ENCODE measurements around the gene METTL1. TPM values are rescaled to one million over a fixed set of nuclear protein-coding genes. Genes with fewer than 3 reads are reported as not detected.
A peak's percentile ranks its signal among the peaks of the same experiment; 100 is the strongest.

Gene METTL1
- total RNA-seq, 1 donor from 2014 or later: 26.8 TPM

DNA sequence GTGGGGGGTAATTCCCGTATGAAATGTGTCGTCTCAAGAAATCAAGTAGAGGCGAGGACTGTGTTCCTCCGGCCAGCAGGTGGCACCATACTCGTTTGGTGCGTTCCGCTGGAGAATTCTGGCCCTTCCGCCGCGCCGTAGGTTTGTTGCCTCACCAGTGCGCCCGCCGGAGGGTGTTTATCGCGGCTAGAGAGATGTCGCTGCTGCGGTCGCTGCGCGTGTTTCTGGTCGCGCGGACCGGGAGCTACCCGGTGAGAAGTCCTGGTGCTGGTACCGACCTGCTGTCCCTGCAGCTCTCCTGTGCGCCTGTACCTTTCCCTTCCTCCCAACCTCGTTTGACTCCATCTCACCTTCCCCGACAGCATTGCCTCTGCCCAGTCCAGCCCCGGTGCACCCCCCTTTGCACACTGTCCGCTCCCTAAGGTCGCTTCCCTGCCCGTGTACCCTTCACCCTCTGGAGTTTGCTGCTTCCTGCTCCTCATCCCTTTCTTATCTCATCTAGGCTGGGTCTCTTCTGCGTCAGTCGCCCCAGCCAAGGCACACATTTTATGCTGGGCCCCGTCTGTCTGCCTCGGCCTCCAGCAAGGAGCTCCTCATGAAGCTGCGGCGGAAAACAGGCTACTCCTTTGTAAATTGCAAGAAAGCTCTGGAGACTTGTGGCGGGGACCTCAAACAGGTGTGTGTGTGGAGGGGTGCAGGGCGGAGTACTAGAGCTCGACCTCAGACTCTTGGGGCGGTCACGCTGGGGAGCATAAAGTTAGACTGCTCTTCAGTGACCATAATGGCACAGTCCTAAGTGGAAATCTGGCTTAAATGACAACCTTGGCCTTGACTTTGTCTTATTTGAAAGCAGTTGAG lies 10.9 kb upstream of the METTL1 start, which contains the start of gene TSFM:
Gene TSFM, plus strand, starts transcription at position 180 of the 858 bp plus-strand sequence. Its CDS starts 15 bp downstream, at position 195.
- H3K4me3 Mint-ChIP-seq (ENCODE audit: unreplicated experiment): peak within 1 kb of the TSS; percentile 99
- TF ChIP-seq, protein P1, sequence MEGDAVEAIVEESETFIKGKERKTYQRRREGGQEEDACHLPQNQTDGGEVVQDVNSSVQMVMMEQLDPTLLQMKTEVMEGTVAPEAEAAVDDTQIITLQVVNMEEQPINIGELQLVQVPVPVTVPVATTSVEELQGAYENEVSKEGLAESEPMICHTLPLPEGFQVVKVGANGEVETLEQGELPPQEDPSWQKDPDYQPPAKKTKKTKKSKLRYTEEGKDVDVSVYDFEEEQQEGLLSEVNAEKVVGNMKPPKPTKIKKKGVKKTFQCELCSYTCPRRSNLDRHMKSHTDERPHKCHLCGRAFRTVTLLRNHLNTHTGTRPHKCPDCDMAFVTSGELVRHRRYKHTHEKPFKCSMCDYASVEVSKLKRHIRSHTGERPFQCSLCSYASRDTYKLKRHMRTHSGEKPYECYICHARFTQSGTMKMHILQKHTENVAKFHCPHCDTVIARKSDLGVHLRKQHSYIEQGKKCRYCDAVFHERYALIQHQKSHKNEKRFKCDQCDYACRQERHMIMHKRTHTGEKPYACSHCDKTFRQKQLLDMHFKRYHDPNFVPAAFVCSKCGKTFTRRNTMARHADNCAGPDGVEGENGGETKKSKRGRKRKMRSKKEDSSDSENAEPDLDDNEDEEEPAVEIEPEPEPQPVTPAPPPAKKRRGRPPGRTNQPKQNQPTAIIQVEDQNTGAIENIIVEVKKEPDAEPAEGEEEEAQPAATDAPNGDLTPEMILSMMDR (IDR thresholded peaks at IDR 0.05): peak; percentile 96
- H3K4me1 Mint-ChIP-seq (ENCODE audit: low read depth): peaks cover 16% of the 10 kb centered on the region
- H3K36me3 Mint-ChIP-seq (ENCODE audit: low read depth): peaks cover 12% of the 10 kb centered on the region
- H3K9me3 Mint-ChIP-seq (ENCODE audit: low read depth): no peaks in the 10 kb centered on the region
- peak within 1 kb of the TSS; percentile 92 for H3K27ac Mint-ChIP-seq (ENCODE audit: unreplicated experiment)
- peak; percentile 97 for DNase-seq (ENCODE audit: low spot score)
- no peaks in the 10 kb centered on the region for H3K27me3 Mint-ChIP-seq (ENCODE audit: low read depth)

DNA sequence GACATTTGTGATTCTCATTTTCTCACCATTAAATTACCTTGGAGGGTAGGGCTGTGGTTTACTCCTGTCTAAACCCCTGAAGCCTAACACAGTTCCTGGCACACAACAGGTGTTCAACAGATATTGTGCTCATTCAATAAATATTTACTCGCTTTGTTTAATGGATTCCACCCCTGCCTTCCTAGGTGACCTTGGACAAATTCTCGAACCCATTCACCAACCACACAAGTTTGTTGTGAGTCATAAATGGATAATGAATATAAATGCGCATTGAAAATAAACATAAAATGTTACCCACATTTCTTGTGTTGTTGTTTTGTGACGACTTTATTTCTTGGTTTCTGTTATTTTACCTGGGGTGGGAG lies 10.3 kb upstream of the METTL1 start:
- TF ChIP-seq, protein P1 (IDR thresholded peaks at IDR 0.05): no peak
- Mint-ChIP-seq H3K36me3 (ENCODE audit: low read depth) (peaks cover 10% of the 10 kb centered on the region), H3K9me3 (ENCODE audit: low read depth) (no peaks in the 10 kb centered on the region), H3K4me1 (ENCODE audit: low read depth) (peaks cover 16% of the 10 kb centered on the region), H3K4me3 (ENCODE audit: unreplicated experiment) (peak overlapping the region; percentile 99), H3K27ac (ENCODE audit: unreplicated experiment) (peak overlapping the region; percentile 92), H3K27me3 (ENCODE audit: low read depth) (no peaks in the 10 kb centered on the region)
- DNase-seq (ENCODE audit: low spot score): no peak

DNA sequence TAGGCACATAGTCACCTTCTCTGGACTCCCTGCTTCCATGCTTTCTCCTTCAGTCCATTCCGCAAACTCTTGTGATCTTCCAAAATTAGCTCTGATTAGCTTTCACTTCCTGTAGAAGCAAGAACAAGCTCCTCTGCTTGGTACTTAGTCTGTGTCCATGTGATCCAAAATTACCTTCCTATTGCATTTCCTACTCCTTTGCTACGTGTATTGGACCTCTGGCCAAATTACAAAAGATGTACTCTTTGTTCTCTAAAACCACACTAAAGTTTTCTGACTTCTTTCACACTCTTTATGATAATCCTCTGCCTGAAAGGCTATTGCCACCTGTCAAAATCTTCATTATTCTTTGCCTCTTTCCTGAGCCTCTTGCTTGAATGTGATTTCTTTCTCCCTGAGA lies 9.9 kb upstream of the METTL1 start:
- no peaks in the 10 kb centered on the region for H3K9me3 Mint-ChIP-seq (ENCODE audit: low read depth)
- TF ChIP-seq, protein P1 (IDR thresholded peaks at IDR 0.05): no peak
- H3K36me3 Mint-ChIP-seq (ENCODE audit: low read depth): peaks cover 11% of the 10 kb centered on the region
- H3K4me1 Mint-ChIP-seq (ENCODE audit: low read depth): peaks cover 16% of the 10 kb centered on the region
- no peaks in the 10 kb centered on the region for H3K27me3 Mint-ChIP-seq (ENCODE audit: low read depth)
- no peak overlapping the region for H3K27ac Mint-ChIP-seq (ENCODE audit: unreplicated experiment)
- no peak overlapping the region for H3K4me3 Mint-ChIP-seq (ENCODE audit: unreplicated experiment)
- DNase-seq (ENCODE audit: low spot score): no peak

DNA sequence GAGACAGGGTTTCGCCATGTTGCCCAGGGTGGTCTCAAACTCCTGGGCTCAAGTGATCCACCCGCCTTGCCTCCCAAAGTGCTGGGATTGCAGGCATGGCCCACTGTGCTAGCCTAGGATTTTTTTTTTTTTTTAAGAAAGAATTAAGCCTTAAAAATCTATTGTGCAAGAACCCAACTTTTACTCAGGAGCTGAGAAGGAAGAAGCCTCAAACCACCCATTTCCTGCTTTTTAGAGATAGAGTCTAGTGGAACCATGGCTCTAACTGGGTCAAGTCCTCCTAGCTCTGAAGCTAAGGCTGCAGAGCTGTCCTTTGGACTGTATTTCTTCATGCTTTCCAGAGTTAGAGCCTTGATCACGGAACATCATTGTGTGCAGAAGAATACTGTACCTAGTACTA lies 9.3 kb upstream of the METTL1 start:
- TF ChIP-seq, protein P1 (IDR thresholded peaks at IDR 0.05): no peak
- H3K4me3 Mint-ChIP-seq (ENCODE audit: unreplicated experiment): no peak overlapping the region
- peaks cover 9% of the 10 kb centered on the region for H3K36me3 Mint-ChIP-seq (ENCODE audit: low read depth)
- H3K9me3 Mint-ChIP-seq (ENCODE audit: low read depth): no peaks in the 10 kb centered on the region
- H3K4me1 Mint-ChIP-seq (ENCODE audit: low read depth): peaks cover 16% of the 10 kb centered on the region
- peak overlapping the region; percentile 45 for H3K27ac Mint-ChIP-seq (ENCODE audit: unreplicated experiment)
- H3K27me3 Mint-ChIP-seq (ENCODE audit: low read depth): no peaks in the 10 kb centered on the region
- no peak for DNase-seq (ENCODE audit: low spot score)

DNA sequence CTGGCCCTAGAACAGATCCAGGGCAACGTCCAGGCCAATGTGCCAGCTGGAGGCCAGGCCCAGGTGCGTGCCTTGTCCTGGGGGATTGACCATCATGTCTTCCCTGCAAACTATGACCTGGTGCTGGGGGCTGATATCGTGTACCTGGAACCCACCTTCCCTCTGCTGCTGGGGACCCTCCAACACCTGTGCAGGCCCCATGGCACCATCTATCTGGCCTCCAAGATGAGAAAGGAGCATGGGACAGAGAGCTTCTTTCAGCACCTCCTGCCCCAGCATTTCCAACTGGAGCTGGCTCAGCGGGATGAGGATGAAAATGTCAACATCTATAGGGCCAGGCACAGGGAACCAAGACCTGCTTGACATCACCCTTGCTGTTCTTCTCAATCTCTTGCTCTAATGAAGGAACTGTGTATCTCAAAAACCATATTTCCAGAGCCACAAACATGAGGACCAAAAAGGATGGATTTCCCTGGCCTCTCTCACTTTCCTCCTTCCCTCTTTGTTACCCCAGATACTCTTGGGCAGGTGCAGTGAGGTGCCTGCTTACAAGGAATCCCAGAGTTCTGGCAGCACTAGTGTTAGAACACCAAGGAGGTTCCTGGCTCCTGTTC lies 8.5 kb upstream of the METTL1 start:
- TF ChIP-seq, protein P1 (IDR thresholded peaks at IDR 0.05): no peak
- H3K27me3 Mint-ChIP-seq (ENCODE audit: low read depth): no peaks in the 10 kb centered on the region
- H3K9me3 Mint-ChIP-seq (ENCODE audit: low read depth): no peaks in the 10 kb centered on the region
- H3K4me3 Mint-ChIP-seq (ENCODE audit: unreplicated experiment): no peak overlapping the region
- DNase-seq (ENCODE audit: low spot score): no peak
- H3K27ac Mint-ChIP-seq (ENCODE audit: unreplicated experiment): peak overlapping the region; percentile 28
- H3K4me1 Mint-ChIP-seq (ENCODE audit: low read depth): peaks cover 16% of the 10 kb centered on the region
- H3K36me3 Mint-ChIP-seq (ENCODE audit: low read depth): peaks cover 13% of the 10 kb centered on the region
